Stimulated activated CD4-positive, alpha-beta T cell treated with anti-CD3 and anti-CD28 coated beads, Interleukin-1b, Interleukin-23, amount 100 ng/mL, for 48 hours (primary cell): ENCODE data around the gene C11orf54.
"Not testable (repeated sequence)": the region's sequence is repeated elsewhere in the genome, so short reads cannot be mapped to it uniquely, and the experiment has no call there.

ENCODE experiments used
- DNase-seq: peaks from one replicate; pipeline ENCODE4 v3.0.0-alpha.2; 2020

C11orf54 gene

DNA sequence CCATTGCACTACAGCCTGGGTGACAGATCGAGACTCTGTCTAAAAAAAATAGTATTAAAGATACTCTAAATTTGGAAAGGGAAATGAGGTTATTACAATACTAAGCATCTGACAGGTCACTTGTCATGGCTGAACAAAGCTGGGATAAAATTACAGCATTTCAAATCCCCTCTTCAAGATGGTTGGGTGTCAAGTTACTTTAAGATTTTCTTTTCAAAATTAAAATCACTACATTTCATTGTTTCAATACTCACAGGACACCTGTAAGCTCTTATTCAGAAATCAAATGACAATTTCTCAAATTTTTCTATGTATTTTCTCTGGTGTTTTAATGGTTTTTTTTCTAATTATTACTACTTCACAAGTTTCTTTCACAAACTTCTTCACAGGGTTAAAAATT, 5.8 kb upstream of the C11orf54 start:
- DNase-seq, result no peak

GRCh38 chr11:93736129-93736528, 5.3 kb upstream of the C11orf54 start:
- no peak for DNase-seq

- DNase-seq, result no peak
Observed at GRCh38 chr11:93737904-93738612, 3.4 kb upstream of the C11orf54 start.

- DNase-seq, result no peak
Observed at GRCh38 chr11:93738647-93739081, 2.8 kb upstream of the C11orf54 start.

DNA sequence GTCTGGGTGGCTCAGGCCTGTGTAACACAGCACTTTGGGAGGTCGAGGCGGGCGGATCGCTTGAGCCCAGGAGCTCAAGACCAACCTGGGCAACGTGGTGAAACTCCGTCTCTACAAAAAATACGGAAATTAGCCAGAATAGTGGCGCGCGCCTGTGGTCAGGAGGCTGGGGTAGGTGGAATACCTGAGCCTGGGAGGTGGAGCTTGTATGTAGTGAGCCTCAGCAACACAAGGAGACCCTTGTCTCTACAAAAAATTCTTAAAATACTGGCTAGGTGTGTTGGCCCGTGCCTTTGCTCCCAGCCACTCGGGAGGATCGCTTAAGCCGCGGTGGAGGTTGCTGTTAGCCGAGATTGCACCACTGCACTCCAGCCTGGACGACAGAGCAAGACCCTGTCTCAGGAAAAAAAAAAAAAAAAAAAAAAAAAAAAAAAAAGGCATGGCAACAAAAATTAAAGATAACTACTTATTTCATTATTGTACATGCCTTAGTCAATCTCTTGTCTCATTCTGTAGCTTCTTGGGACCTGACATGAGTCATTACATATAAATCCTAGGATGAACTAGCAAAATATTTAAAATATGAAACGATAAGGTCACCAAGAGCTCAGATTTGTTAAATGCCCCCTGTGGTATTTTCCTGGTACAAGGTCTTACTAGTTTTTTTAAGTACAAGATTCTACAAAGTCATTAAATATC, 1.3 kb upstream of the C11orf54 start:
- peak; percentile 62 for DNase-seq

- DNase-seq, result peak; percentile 71
Observed at GRCh38 chr11:93740730-93741093, 760 bp upstream of the C11orf54 start.

DNA sequence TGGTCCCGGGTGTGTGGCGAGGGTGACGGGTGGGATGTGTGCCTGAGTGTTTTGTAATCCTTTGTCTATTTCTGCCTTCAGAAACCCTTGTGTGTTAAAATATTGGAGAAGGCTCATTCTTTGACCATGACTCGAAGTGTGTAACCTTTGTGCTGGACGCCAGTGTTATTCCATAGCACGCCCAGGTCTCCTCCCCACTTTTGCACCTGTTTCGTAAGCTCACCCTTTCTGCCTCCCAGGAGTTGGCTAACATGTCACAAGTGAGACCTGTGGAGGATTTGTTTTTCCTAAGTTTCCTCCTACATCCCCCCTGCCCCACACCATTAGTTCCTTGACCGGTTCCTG, 382 bp downstream of the C11orf54 start:
- DNase-seq, result no peak

GRCh38 chr11:93743291-93743690, 1.8 kb downstream of the C11orf54 start:
- DNase-seq, result no peak

- DNase-seq, result no peak
Observed at GRCh38 chr11:93744669-93745004, 3.2 kb downstream of the C11orf54 start.

- not testable (repeated sequence) for DNase-seq
Observed at GRCh38 chr11:93745005-93745755, 3.7 kb downstream of the C11orf54 start.

DNA sequence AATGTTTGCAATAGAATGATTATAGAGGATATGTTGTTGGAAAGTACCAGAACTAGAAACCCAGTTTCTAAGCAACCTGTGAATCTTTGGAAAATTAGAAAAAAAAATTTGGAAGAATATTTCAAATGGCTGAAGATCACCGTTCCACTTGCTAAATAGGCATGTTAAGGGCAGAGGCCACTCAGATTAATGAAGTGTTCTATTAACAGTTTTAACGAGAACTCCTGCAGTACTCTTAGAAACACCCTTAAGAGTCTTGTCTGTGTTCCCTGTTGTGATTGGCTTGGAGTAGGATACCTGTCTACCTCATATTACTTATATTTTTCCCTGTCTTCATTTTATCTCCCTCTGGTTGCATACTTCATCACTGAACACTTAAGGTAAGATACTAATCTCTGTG, 4.6 kb downstream of the C11orf54 start:
- no peak for DNase-seq

- DNase-seq, result no peak
Observed at GRCh38 chr11:93747122-93747521, 5.7 kb downstream of the C11orf54 start.

DNA sequence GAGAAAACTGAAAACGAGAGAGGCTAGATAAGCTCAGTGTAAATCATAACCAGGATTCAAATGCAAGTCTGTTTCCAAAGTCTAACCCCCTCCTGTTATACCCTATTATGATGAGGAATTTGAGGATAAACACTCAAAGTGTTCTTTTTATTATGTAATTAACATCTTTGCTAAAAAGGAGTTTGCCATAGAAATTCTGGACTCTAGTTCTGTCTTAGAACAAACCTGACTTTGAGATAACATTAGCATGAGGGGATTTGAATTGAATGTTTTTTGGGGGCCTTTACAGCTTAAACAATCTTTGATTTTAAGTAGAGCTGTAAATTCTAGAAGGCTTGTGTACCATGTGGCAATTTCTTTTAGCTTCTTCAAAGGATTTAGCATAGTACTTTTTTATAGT, 9.5 kb downstream of the C11orf54 start:
- no peak for DNase-seq

- DNase-seq, result no peak
Observed at GRCh38 chr11:93753241-93753640, 11.8 kb downstream of the C11orf54 start.

GRCh38 chr11:93756748-93757147, 15.3 kb downstream of the C11orf54 start:
- DNase-seq, result no peak

- DNase-seq, result no peak
Observed at GRCh38 chr11:93757301-93757700, 15.8 kb downstream of the C11orf54 start.

- no peak for DNase-seq
Observed at GRCh38 chr11:93757924-93758865, 16.7 kb downstream of the C11orf54 start.

GRCh38 chr11:93759123-93759522, 17.7 kb downstream of the C11orf54 start:
- not testable (repeated sequence) for DNase-seq

GRCh38 chr11:93761910-93762309, 20.4 kb downstream of the C11orf54 start:
- no peak for DNase-seq

- no peak for DNase-seq
Observed at GRCh38 chr11:93765551-93765950, 24.1 kb downstream of the C11orf54 start.

DNA sequence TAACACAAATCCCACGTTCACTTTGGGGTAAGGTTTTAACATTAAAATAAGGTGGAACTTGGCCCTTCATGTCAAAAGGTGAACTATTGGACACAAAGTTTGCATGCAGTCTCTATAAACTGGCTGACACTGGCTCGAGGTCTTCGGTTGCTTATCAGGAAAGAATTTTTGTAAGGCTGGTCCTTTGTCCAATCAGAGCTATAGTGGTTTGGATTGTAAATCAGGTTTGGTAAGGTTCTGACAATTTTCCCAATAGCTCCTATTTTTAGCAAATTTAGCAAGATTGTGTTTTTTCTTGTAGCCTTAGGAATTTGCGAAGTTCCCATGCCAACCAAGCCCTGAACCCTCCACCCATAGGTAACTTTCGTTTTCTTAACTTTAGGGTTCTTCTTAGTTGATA, 25.0 kb downstream of the C11orf54 start:
- no peak for DNase-seq

GRCh38 chr11:93767018-93767417, 25.5 kb downstream of the C11orf54 start:
- DNase-seq, result no peak

DNA sequence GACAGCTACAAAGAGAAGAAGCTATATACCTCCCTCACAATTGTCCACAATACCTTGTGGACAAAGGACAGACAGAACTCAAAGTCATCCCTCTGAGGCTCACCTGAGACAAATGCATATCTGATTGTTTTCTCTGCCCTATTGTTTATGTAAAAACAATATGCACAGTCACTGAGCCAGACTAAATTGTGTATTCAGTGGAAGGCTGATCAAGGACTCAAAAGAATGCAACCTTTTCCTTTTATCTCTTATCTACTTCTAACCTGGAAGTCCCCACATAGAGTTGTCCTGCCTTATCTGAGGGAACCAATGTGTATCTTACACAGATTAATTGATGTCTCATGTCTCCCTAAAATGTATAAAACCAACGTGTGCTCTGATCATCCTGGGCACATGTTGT, 28.7 kb downstream of the C11orf54 start:
- no peak for DNase-seq
